ENCODE data around the gene INSL6.

DNA sequence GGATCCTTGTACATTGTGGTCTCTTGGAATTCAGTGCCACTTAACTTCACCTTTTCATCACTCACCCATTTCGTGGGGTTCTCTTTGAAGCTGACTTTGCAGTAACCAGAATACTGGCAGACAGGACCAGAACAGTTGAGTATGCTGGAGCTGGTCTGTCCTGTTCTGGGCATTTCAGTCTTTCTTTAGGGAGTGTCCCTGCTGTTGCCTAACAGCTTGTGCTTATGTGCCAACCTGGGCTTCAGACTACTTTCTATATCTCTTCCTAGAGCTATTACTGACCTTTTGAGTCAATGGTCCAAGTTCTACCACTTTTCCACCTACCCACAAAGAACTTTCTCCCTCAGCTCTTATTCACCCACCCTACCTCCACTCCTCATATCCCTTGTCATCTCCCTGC lies 10.0 kb upstream of the INSL6 start:
- TF ChIP-seq CREB1 (IDR thresholded peaks at IDR 0.05; ENCODE audit: low read depth) = no peak
- TF ChIP-seq RAD21 (IDR thresholded peaks at IDR 0.05; ENCODE audit: low read depth) = no peak
- no peak for TF ChIP-seq EP300 (IDR thresholded peaks at IDR 0.05; ENCODE audit: borderline replicate concordance)
- TF ChIP-seq ZBTB7A (IDR thresholded peaks at IDR 0.05; ENCODE audit: low read depth) = no peak
- TF ChIP-seq TEAD4 (IDR thresholded peaks at IDR 0.05) = no peak
